Uterus (tissue), 2 donors: ENCODE measurements around the gene ALS2.

ENCODE experiments used
- CTCF ChIP-seq, 4 experiments: fragments of 200-600 bp in 2 of 4; fragments of 450-650 bp in 2 of 4; sonication (generic) in 2 of 4; IDR thresholded peaks; one replicate each; pipeline ENCODE4 v1.5.1; 2016 to 2019; ENCODE audit warnings: antibody characterized with exemption in 4 of 4, mild to moderate bottlenecking in 2 of 4, moderate library complexity in 1 of 4
- POLR2A ChIP-seq, 2 donors: fragments of 450-650 bp; IDR thresholded peaks; one replicate each; pipeline ENCODE4 v1.6.1; 2016; ENCODE audit warnings: antibody characterized with exemption in 2 of 2, mild to moderate bottlenecking in 1 of 2, moderate library complexity in 1 of 2

DNA sequence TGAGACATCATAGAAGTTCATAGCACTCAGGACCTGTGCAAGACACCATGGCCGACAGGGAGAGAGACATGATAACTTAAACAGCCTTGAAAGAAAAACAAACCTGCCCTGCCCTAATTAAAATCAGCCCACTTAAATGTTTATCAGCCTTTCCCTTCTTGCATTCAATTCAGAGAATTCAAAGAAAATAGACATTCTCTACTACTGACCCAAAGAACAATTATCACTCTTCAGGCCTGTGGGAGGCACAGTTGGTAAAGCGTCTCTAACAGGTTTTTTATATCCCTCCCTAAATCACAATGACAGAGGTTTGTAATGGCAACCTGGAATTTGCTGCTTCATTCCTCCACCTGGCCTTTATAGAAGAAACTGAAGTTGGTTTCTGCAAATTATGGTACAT is 27.3 kb upstream of the ALS2 start:
- TF ChIP-seq POLR2A (IDR thresholded peaks at IDR 0.05): no peak
- no peak for TF ChIP-seq CTCF (IDR thresholded peaks at IDR 0.05)
